Liver (tissue), 3 donors: ENCODE data around the gene TMSB15B.

Experiments used
- CTCF ChIP-seq: fragments of 150-350 bp; IDR thresholded peaks from 2 replicates; pipeline ENCODE4 v1.5.1; 2017; ENCODE audit warnings: improper control_type of control experiment, low read depth, low read length; ENCODE audit not compliant: missing input control
- HNF4A ChIP-seq, 2 donors: conservative IDR thresholded peaks; 2 replicates each; pipeline ENCODE4 v1.6.1; 2016; ENCODE audit warnings: antibody characterized with exemption in 2 of 2, mild to moderate bottlenecking in 2 of 2
- JUND ChIP-seq, 2 donors: IDR thresholded peaks; 2 replicates each; pipeline ENCODE4 v1.6.1; 2016; ENCODE audit warnings: antibody characterized with exemption in 2 of 2
- MAX ChIP-seq: IDR thresholded peaks from 2 replicates; pipeline ENCODE4 v1.6.1; 2016; ENCODE audit warnings: antibody characterized with exemption
- SP1 ChIP-seq: IDR thresholded peaks from 2 replicates; pipeline ENCODE4 v1.6.1; 2018; ENCODE audit warnings: antibody characterized with exemption, mild to moderate bottlenecking
- TAF1 ChIP-seq: conservative IDR thresholded peaks from 2 replicates; pipeline ENCODE4 v1.6.1; 2016; ENCODE audit warnings: antibody characterized with exemption, mild to moderate bottlenecking
- YY1 ChIP-seq: IDR thresholded peaks from 2 replicates; pipeline ENCODE4 v1.6.1; 2016; ENCODE audit warnings: antibody characterized with exemption, mild to moderate bottlenecking
- ZBTB33 ChIP-seq: IDR thresholded peaks from 2 replicates; pipeline ENCODE4 v1.6.1; 2016; ENCODE audit warnings: antibody characterized with exemption
- donor health status: healthy.
- donor health status: healthy.

GRCh38 chrX:103927030-103927429 is 35.4 kb upstream of the TMSB15B start:
- TF ChIP-seq CTCF (no peak), MAX (no peak), JUND (IDR thresholded peaks at IDR 0.05) (no peak), SP1 (no peak), TAF1 (no peak), ZBTB33 (no peak), YY1 (no peak), HNF4A (conservative IDR thresholded peaks at IDR 0.05) (no peak)
